Caki2 (cell line): ENCODE measurements around the gene TEX264. TPM values are rescaled to one million over a fixed set of nuclear protein-coding genes. Genes with fewer than 3 reads are reported as not detected.
"Not testable (repeated sequence)": the region's sequence is repeated elsewhere in the genome, so short reads cannot be mapped to it uniquely, and the experiment has no call there.

Experiments
- DNase-seq: peaks from one replicate; pipeline ENCODE4 v3.0.0-alpha.2; 2015; ENCODE audit warnings: low read depth
- in situ Hi-C: cut with HindIII; loops from 2 replicates; pipeline ENCODE4 v1.10.0; 2016; ENCODE audit warnings: low sequenced_read_pairs, low pct_unique_long_range_greater_than_20kb, mixed read lengths
- total RNA-seq: library from RNA; depleted of rRNA; stranded (reverse); fragments of >200 nt; shearing (Covaris generic); gene quantifications from 2 replicates; pipeline ENCODE4 v1.2.3, GENCODE V29; 2014; ENCODE audit warnings: low replicate concordance; rRNA removed

The TEX264 gene
- total RNA-seq, 1 experiment from 2014 or later = 97.6 TPM

DNA sequence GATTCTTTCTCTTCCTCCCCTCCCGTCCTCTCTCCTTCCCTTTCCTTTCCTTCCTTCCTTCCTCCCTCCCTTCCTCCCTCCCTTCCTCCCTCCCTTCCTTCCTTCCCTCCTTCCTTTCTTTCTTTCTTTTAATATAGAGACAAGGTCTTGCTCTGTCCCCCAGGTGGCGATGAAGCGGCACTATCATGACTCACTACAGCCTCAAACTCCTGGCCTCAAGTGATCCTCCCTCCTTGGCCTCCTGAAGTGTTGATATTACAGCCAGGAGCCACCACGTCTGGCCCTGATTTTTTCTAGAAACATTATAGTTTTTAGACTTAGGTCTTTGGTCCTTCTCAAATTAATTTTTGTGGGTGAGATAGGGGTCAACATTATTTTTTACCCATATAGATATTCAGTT lies 51.3 kb downstream of the TEX264 start:
- in situ Hi-C loops = no loop called here
- DNase-seq = no peak

DNA sequence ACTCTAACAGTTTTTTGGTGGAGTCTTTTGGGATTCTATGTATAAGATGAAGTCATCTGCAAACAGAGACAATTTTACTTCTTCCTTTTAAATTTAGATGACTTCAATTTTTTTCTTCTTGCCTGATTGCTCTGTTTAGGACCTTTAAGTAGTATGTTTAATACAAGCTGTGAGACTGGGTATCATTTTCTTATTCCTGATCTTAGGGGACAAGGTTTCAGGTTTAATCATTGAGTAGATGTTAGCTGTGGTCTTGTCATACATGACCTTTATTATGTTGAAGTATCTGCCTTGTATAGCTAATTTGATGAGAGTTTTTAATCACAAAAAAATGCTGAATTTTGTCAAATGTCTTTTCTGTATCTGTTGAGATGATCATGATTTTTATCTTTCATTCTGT lies 56.4 kb downstream of the TEX264 start:
- DNase-seq = no peak
- in situ Hi-C loops = no loop called here

DNA sequence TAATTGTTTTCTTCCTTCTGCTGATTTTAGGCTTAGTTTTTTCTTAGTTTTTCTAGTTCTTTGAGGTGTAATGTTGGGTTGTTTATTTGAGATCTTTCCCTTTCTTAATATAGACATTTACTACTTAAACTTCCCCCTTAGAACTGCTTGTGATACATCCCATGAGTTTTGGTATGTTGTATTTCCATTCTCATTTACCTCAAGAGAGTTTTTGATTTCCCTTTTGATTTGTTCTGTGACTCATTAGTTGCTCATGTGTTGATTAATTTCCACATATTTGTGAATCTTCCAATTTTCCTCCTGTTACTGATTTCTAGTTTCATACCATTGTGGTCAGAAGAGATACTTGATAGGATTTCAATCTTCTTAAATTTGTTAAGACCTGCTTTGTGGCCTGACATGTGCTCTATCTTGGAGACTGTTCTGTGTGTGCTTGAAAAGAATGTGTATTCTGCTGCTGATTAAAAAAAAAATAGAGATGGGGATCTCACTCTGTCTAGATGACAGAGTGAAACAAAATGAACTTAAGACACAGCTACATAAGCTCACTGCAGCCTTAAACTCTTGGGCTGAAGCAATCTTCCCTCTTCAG lies 58.1 kb downstream of the TEX264 start:
- no peak for DNase-seq
- in situ Hi-C loops = no loop called here

DNA sequence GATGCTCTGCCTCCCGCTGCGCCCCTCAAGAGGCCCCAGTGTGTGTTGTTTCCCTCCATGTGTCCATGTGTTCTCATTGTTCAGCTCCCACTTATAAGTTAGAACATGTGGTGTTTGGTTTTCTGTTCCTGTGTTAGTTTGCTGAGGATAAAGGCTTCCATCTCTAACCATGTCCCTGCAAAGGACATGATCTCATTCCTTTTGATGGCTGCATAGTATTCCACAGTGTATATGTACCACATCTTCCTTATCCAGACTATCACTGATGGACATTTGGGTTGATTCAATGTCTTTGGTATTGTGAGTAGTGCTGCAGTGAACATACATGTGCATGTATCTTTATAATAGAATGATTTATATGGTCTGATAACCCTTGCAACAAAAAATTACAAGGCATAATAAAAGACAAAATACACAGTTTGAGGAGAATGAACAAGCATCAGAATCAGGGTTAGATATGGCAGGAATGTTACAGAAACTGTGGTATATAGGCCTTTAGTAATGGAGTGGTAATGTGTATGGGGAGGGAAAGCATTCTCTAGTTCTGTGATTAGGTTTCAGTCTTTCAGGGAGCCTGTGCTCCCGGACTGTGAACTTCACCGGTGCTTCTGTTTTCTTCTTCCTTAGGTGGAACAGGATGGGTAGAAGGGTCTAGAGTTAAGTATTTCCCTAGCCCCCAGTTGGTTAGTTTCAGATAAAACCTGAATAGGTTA lies 63.0 kb downstream of the TEX264 start:
- in situ Hi-C loops = no loop called here
- no peak for DNase-seq

DNA sequence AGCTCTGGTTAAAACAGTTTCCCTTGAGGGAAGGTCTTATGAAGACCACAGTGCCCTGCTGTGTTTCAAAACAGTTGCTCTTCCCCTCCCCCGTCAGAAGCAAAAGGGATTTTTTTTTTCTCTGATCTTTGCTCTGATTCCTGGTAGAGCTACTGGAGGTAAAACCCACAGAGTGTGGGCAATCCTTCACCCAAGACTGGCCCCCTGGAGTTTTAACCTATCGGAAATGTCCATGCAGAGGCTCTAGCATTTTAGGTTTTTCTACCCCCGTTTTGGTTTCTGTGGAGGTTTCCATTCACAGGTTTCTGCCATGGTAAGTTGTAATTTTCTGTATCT lies 63.5 kb downstream of the TEX264 start:
- DNase-seq = no peak
- in situ Hi-C loops = no loop called here

DNA sequence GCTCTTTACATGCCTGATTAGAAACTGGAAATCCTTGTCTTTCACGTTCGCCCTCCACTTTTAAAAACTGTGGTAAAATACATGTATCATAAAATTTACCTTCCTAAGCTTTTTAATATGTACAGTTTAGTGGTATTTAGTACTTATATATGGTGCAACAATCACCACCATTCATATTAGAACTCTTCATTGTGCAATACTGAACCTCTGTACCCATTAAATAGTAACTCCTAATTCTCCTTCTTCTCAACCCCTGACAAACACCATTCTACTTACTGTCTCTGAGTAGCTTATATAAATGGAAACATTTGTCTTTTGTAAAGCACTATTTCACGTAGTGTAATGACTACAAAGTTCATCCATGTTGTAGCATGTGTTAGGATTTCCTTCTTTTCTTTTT lies 64.0 kb downstream of the TEX264 start:
- no peak for DNase-seq

DNA sequence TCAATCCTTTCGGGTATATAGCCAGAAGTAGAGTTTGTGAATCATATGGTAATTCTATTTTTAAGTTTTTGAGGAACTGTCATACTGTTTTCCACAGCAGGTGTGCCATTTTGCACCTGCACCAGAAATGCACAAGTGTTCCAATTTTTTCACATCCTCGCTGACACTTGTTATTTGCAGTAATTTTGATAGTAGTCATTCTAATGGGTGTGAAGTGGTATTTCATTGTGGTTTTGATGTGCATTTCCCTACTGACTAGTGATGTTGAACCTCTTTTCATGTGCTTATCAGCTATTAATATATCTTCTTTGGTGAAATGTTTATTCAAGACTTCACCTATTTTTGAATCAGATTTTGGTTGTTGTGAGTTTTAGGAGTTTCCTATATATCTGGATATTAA lies 64.9 kb downstream of the TEX264 start:
- in situ Hi-C loops = no loop called here
- no peak for DNase-seq

More for the DNA sequence above, 64.0 kb downstream of the TEX264 start:
- in situ Hi-C loops = no loop called here

DNA sequence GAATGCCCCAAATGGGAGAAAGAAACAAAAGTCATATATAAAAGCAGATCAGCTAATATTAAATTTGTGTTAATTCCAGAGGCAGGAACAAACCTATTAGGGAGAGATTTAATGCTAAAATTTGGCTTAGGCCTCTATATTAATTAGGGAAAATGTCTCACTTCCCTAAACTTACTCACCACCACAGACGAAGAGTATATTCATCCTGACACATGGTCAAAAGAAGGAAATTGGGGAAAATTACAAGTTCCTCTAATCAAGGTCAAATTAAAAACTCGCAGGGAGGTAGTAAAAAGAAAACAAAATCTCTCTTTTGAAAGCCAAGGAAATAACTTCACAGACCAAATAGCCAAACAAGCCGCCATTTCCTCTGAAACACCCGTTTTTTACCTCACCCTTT lies 68.1 kb downstream of the TEX264 start:
- no peak for DNase-seq
- in situ Hi-C loops = no loop called here

DNA sequence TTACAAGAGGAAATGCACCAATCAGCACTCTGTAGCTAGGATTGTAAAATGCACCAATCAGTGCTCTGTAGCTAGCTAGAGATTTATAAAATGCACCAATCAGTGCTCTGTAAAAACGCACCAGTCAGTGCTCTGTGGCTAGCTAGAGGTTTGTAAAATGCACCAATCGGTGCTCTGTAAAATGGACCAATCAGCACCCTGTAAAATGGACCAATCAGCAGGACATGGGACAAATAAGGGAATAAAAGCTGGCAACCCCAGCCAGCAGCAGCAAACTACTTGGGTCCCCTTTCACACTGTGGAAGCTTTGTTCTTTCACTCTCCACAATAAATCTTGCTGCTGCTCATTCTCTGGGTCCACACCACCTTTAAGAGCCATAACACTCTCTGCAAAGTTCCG lies 71.3 kb downstream of the TEX264 start:
- in situ Hi-C loops, DNase-seq: not testable (repeated sequence)

DNA sequence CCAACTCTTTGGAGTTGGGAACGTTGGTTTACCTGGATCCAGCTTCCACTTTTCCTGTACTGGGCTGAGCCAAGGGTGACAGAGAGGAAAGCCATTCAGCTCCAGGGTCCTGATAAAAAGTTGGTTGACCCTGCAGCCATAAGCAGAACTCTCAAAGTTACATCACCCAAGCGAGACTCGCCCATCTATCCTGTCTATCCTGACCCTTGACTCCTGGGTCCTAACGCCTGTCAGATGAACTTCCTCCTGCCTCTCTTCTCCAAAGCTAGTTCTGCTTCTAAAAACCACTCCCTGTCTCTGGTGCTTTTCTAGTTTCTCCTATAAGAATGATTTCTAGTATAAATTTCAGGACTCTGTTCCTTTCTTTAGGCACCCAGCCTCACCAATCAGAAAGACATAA lies 71.9 kb downstream of the TEX264 start:
- DNase-seq, in situ Hi-C loops: not testable (repeated sequence)

DNA sequence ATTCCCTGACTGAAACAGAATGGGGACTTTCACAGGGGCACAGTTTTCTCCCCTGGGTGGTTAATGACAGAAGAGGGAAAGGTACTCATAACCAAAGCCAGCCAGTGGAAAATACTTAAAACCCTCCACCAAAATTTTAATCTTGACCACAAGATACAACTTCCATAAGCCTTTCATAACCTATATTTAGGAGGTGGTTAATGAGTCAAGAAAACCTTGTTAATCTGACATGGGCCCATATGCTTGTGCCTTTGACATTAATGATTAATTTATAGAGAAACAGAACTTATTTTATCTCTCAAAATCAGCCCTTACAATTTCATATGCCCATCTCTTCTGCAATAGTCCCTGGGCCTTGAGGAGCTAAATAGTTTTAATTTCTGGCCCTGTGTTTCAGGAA lies 76.8 kb downstream of the TEX264 start:
- no peak for DNase-seq
- in situ Hi-C loops = no loop called here

DNA sequence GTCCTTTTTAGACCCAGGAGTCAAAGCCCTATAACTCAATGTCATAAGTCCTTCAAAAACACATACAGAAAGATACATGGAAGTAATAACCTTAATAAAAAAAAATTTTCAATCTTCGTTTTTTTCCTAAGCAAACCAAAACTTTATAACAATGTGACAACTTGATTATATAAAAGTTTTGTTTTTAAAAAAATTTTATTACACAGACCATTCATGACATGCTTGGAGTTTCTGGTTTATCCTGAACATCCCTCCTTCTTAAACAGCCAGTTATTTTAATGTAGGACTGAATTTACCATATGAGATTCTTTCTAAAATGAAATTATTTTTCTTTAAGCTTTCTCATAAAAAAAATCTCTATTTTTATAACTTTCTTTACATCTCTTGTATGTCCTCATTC lies 77.3 kb downstream of the TEX264 start:
- no peak for DNase-seq
- in situ Hi-C loops = no loop called here

DNA sequence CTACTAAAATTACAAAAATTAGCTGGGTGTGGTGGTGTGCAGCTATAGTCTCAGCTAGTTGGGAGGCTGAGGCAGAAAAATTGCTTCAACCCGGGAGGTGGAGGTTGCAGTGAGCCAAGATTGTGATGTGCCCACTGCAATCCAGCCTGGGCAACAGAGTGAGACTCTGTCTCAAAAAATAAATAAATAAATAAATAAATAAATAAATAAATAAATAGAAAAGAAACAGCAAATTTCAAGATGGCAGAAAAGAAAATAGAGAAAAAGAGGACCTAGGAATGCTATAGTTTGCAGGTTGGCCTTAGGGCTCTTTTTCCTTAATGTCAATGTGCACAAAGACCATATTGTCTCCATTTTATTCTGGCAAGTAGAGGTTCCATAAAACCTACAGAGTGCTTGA lies 79.8 kb downstream of the TEX264 start:
- no peak for DNase-seq
- in situ Hi-C loops = no loop called here

DNA sequence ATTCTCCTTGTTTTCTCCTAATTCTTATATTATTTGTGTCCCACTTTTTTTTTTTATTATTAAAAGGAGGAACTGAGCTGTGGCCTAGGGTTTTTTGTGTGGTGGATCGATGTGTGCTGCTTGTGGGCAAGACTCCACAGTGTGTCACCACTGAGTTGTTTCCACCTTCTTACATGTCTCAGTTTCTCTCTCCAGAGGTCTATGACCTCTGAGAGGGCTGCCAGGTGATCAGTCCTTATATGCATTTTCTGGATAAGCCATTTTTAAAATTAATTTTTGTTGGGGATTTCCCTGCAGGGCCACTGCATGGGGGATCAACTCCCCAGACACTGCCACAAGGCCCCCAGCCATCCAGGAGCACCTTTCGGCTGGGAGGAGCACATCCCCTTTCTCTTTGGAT lies 80.2 kb downstream of the TEX264 start:
- in situ Hi-C loops = no loop called here
- no peak for DNase-seq

Other genes starting within 250 kb of the TEX264 start
- 3.0 and 6.6 TPM in 2 replicates for gene DCAF1, start 171.2 kb upstream of the TEX264 start, total RNA-seq
- gene RAD54L2, start 132.5 kb upstream of the TEX264 start, total RNA-seq = 5.8 and 11.1 TPM in 2 replicates
- not detected in 2 replicates for gene GRM2, start 35.8 kb downstream of the TEX264 start, total RNA-seq
- gene IQCF6, start 108.0 kb downstream of the TEX264 start, total RNA-seq = not detected in 2 replicates
- gene IQCF2, start 190.4 kb downstream of the TEX264 start, total RNA-seq = not detected in 2 replicates
- not detected in 2 replicates for gene IQCF5, start 204.3 kb downstream of the TEX264 start, total RNA-seq
- not detected in 2 replicates for gene IQCF1, start 232.1 kb downstream of the TEX264 start, total RNA-seq